OCI-LY7 (cell line): ENCODE measurements around the gene ENSA. TPM values are rescaled to one million over a fixed set of nuclear protein-coding genes. Genes with fewer than 3 reads are reported as not detected.
A peak's percentile ranks its signal among the peaks of the same experiment; 100 is the strongest.

Source experiments
- Bru-seq: library from RNA; stranded (reverse); fragments of 400-500 nt; gene quantifications from one replicate; lab custom pipeline; 2021; lab: Mats Ljungman, UMichigan
- BruChase-seq, 2 experiments: library from RNA; stranded (reverse); fragments of 400-500 nt; gene quantifications; one replicate each; lab custom pipeline; 2021; lab: Mats Ljungman, UMichigan
- BruUV-seq: library from RNA; stranded (reverse); fragments of 400-500 nt; replicated peaks from 2 replicates; lab custom pipeline; 2021; lab: Mats Ljungman, UMichigan
- CTCF ChIA-PET: fragments of 300-600 bp; sonication (Branson Sonifier 250); formaldehyde crosslinking; loops from one replicate; lab custom pipeline; 2022; ENCODE audit warnings: antibody characterized with exemption; ENCODE audit not compliant: unreplicated experiment; lab: Charles Lee
- POLR2A ChIA-PET: fragments of 300-600 bp; sonication (Branson Sonifier 250); formaldehyde crosslinking; loops from one replicate; lab custom pipeline; 2022; ENCODE audit warnings: antibody characterized with exemption; lab: Charles Lee
- DNase-seq: peaks from one replicate; pipeline ENCODE4 v3.0.0-alpha.2; 2015; ENCODE audit warnings: low spot score
- H2AFZ ChIP-seq: fragments of 200-600 bp; sonication (generic), shearing (Covaris generic); 2 replicates; pipeline ENCODE4 v1.6.1; 2014; ENCODE audit warnings: mild to moderate bottlenecking, antibody characterized with exemption, low read length, moderate library complexity
- H3K27ac ChIP-seq: fragments of 200-600 bp; sonication (generic); 2 replicates; pipeline ENCODE4 v1.5.1; 2014; ENCODE audit warnings: mixed run types, low read depth, mild to moderate bottlenecking, moderate library complexity, low read length, inconsistent platforms; ENCODE audit not compliant: poor library complexity, severe bottlenecking
- H3K36me3 ChIP-seq: fragments of 200-600 bp; sonication (generic); 2 replicates; pipeline ENCODE4 v1.6.1; 2014; ENCODE audit warnings: mild to moderate bottlenecking, antibody characterized with exemption, low read length, moderate library complexity, mixed read lengths; ENCODE audit not compliant: insufficient read depth
- H3K4me1 ChIP-seq: fragments of 200-600 bp; sonication (generic); 2 replicates; pipeline ENCODE4 v1.5.1; 2014; ENCODE audit warnings: mild to moderate bottlenecking, low read length; ENCODE audit not compliant: insufficient read depth, poor library complexity, severe bottlenecking
- H3K4me2 ChIP-seq: fragments of 200-600 bp; sonication (generic); 2 replicates; pipeline ENCODE4 v1.6.1; 2014; ENCODE audit warnings: mild to moderate bottlenecking, low read length
- H3K4me3 ChIP-seq: fragments of 200-600 bp; sonication (generic); 2 replicates; pipeline ENCODE4 v1.5.1; 2014; ENCODE audit warnings: mild to moderate bottlenecking, low read depth, low read length; ENCODE audit not compliant: poor library complexity, severe bottlenecking
- H3K79me2 ChIP-seq: fragments of 200-600 bp; sonication (generic); 2 replicates; pipeline ENCODE4 v1.6.1; 2016; ENCODE audit warnings: low read depth, mild to moderate bottlenecking, low read length, moderate library complexity, mixed read lengths; ENCODE audit not compliant: insufficient read depth
- H3K9me2 ChIP-seq: fragments of 200-600 bp; sonication (generic); 2 replicates; pipeline ENCODE4 v1.6.1; 2016; ENCODE audit warnings: mild to moderate bottlenecking, low read length, mixed read lengths; ENCODE audit not compliant: insufficient read depth
- H3K9me3 ChIP-seq: fragments of 200-600 bp; sonication (generic); 2 replicates; pipeline ENCODE4 v1.6.1; 2014; ENCODE audit warnings: mild to moderate bottlenecking, mixed run types, low read length, mixed read lengths
- H4K20me1 ChIP-seq: fragments of 200-600 bp; sonication (generic); 2 replicates; pipeline ENCODE4 v1.6.1; 2014; ENCODE audit warnings: mild to moderate bottlenecking, antibody characterized with exemption, low read length, moderate library complexity, mixed read lengths; ENCODE audit not compliant: insufficient read depth
- EZH2phosphoT487 ChIP-seq: fragments of 200-600 bp; sonication (generic); IDR thresholded peaks from 2 replicates; pipeline ENCODE4 v1.6.1; 2018; ENCODE audit warnings: low read depth, borderline replicate concordance, mild to moderate bottlenecking, mixed run types, antibody characterized with exemption, low read length, moderate library complexity, mixed read lengths
- intact Hi-C: fragments of 100-400 bp; cut with micrococcal nuclease; formaldehyde crosslinking; loops from one replicate; pipeline ENCODE4 v1.10.0; 2022; ENCODE audit not compliant: unreplicated experiment
- long read RNA-seq: library from polyadenylated mRNA; stranded (forward); transcript quantifications from one replicate; pipeline ENCODE4 v2.0.0, GENCODE V29; 2022
- total RNA-seq, 2 experiments: library from RNA; depleted of rRNA in 1 of 2; stranded (reverse); fragments of >200 nt in 1 of 2; shearing (Covaris generic) in 1 of 2; gene quantifications; 2 replicates each; pipeline ENCODE4 v1.2.3, GENCODE V29; 2014 to 2022
- TF ChIP-seq, protein P1 (sequence below): fragments of 200-600 bp; sonication (generic); conservative IDR thresholded peaks from 2 replicates; pipeline ENCODE4 v1.5.1; 2014; ENCODE audit warnings: mild to moderate bottlenecking, antibody characterized with exemption, low read length, moderate library complexity, mixed read lengths

The ENSA gene, protein sequence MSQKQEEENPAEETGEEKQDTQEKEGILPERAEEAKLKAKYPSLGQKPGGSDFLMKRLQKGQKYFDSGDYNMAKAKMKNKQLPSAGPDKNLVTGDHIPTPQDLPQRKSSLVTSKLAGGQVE
- 97.1 and 116 TPM in 2 replicates for total RNA-seq (2014; rRNA removed; shearing (Covaris generic))
- total RNA-seq (2022) = 164 and 166 TPM in 2 replicates
- percentile 89 among the genes with signal in this experiment for Bru-seq, nascent RNA
- percentile 97 among the genes with signal in this experiment for BruChase-seq, experiment 1, labeled RNA remaining after a 6-hour chase
- percentile 95 among the genes with signal in this experiment for BruChase-seq, experiment 2, labeled RNA remaining after a 2-hour chase
- long read RNA-seq, transcript ENSA-208 (4 exons, 2,085 nt) = minor isoform, 14 of 122 reads
- long read RNA-seq, transcript ENSA-201 (3 exons, 2,818 nt) = major isoform, 54 of 122 reads
- long read RNA-seq, transcript ENSA-214 (3 exons, 1,369 nt) = minor isoform, 12 of 122 reads
- long read RNA-seq, partial matches to known transcripts = 3 of 122 reads
- long read RNA-seq, other reads (novel, unspliced or antisense) = 30 of 122 reads

DNA sequence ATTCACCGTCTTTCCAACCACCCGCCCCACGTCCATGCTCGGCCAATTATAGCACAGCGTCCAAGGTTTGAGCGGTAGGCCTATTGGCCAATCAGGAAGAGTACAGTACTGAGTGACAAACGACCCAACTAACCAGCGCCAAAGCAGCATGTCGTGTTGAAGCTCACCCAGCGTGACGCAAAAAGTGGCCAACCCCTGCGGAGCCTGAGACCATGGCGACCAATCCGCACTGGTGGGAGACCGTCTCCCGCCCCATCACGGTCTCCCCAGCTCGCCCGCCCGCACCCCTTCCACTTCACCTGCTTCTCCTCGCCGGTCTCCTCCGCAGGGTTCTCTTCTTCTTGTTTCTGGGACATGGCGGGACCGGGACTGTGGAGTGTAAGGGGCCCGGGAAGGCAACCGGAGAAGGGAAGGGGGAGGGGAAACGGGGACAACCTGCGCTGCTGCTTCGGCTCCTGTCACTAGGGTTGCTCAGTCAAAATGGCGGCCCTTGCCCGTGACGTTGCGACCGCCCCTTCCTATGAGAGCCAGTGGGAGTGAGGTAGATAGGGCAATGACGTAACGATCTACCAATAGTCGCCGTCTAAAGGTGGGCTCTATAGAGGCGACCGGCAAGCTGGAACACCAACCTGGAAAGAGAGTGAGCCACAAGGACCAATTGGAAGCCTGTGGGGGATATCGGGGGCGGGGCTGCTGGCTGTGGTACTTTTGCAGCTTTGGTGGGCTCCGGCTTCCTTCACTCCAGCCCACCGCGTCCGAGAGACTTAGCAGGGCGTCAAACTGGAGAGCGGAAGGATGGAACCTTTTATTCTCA, at the start of gene ENSA:
ENSA (minus strand) TSS at position 498 of the 814 bp plus-strand sequence; CDS start at position 356, 142 bp downstream.
- no peaks in the 10 kb centered on the region for H3K9me3 ChIP-seq
- H3K4me1 ChIP-seq = peaks cover 28% of the 10 kb centered on the region
- BruUV-seq = no TSS peak
- intact Hi-C loops = loop anchor here (5.0 to 10.0 kb wide), 3 partner anchors 145 to 348 kb away; partner anchors contain the start of genes SETDB1 and TARS2
- ChIA-PET CTCF (interaction anchor here (0.5 to 1.5 kb wide), 7 partner anchors 9 to 344 kb away, joined by 3 to 6 read pairs (median 3); no protein-coding TSS in a partner anchor), POLR2A (interaction anchor here (0.6 to 2.7 kb wide), 10 partner anchors 10 to 364 kb away, joined by 3 to 8 read pairs (median 4); no protein-coding TSS in a partner anchor)
- H3K27ac ChIP-seq = peak within 1 kb of the TSS; percentile 79
- H4K20me1 ChIP-seq = 0 out of 2 replicates have a peak, but pooled peaks cover 8% of the 10 kb centered on the region
- peak within 1 kb of the TSS; percentile 67 for H2AFZ ChIP-seq
- peak within 1 kb of the TSS; percentile 89 for H3K4me3 ChIP-seq
- DNase-seq = peak; percentile 100
- H3K9me2 ChIP-seq = no peaks in the 10 kb centered on the region
- TF ChIP-seq, protein P1, sequence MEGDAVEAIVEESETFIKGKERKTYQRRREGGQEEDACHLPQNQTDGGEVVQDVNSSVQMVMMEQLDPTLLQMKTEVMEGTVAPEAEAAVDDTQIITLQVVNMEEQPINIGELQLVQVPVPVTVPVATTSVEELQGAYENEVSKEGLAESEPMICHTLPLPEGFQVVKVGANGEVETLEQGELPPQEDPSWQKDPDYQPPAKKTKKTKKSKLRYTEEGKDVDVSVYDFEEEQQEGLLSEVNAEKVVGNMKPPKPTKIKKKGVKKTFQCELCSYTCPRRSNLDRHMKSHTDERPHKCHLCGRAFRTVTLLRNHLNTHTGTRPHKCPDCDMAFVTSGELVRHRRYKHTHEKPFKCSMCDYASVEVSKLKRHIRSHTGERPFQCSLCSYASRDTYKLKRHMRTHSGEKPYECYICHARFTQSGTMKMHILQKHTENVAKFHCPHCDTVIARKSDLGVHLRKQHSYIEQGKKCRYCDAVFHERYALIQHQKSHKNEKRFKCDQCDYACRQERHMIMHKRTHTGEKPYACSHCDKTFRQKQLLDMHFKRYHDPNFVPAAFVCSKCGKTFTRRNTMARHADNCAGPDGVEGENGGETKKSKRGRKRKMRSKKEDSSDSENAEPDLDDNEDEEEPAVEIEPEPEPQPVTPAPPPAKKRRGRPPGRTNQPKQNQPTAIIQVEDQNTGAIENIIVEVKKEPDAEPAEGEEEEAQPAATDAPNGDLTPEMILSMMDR = no peak
- no peak for TF ChIP-seq EZH2phosphoT487
- peaks cover 39% of the 10 kb centered on the region for H3K36me3 ChIP-seq
- peak within 1 kb of the TSS; percentile 93 for H3K4me2 ChIP-seq
- H3K79me2 ChIP-seq = peaks cover 37% of the 10 kb centered on the region

DNA sequence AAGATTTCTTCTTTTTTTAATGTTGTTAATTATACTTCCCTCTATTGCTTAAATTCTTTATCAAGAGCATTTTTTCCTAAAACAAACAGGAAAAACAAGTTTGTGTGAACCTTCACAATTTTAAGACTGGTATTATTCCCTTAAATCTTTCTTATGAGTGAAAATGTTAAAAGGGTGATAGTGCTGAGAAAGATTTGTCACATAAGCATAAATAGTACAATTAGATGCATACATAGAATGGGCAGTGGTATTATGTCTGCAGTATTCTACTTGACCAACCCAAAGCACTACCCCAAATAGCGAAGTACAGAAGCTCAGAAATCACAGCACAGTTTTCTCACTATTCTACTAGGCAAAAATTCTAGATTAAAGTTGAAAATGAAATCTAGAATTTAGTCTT, 49.6 kb upstream of the ENSA start:
- Histone ChIP-seq H3K36me3 (peaks cover 25% of the 10 kb centered on the region), H3K9me2 (no peaks in the 10 kb centered on the region), H4K20me1 (no peaks in the 10 kb centered on the region), H3K4me1 (peaks cover 5% of the 10 kb centered on the region), H2AFZ (no peak overlapping the region), H3K4me3 (no peak overlapping the region), H3K27ac (no peak overlapping the region), H3K4me2 (no peak overlapping the region), H3K79me2 (peaks cover 4% of the 10 kb centered on the region; the same call in 1 of the 2 replicates), H3K9me3 (no peaks in the 10 kb centered on the region)
- CTCF ChIA-PET = no interaction called here
- POLR2A ChIA-PET = no interaction called here
- no peak for TF ChIP-seq EZH2phosphoT487
- TF ChIP-seq, protein P1 = no peak
- BruUV-seq = no TSS peak
- DNase-seq = no peak
- intact Hi-C loops = no loop called here
